K562 (cell line): ENCODE measurements around the gene CLEC3B.

ENCODE experiments used
- POLR2A ChIP-seq: fragments of 450-650 bp; conservative IDR thresholded peaks from 2 replicates; pipeline ENCODE4 v1.6.1; 2016
- SMC3 ChIP-seq: conservative IDR thresholded peaks from 2 replicates; pipeline ENCODE4 v1.6.1; 2011; ENCODE audit warnings: low read depth, low read length, improper control_type of control experiment; ENCODE audit not compliant: insufficient read depth
- TF ChIP-seq, protein P1 (sequence below): sonication (generic); formaldehyde crosslinking; IDR thresholded peaks from 2 replicates; pipeline ENCODE4 v1.8.1; 2023; ENCODE audit warnings: mild to moderate bottlenecking, missing genetic modification reagents
- TF ChIP-seq, protein P2 (sequence below): conservative IDR thresholded peaks from 2 replicates; pipeline ENCODE4 v1.6.1; 2011; ENCODE audit warnings: low read depth, mild to moderate bottlenecking, low read length; ENCODE audit not compliant: control insufficient read depth

DNA sequence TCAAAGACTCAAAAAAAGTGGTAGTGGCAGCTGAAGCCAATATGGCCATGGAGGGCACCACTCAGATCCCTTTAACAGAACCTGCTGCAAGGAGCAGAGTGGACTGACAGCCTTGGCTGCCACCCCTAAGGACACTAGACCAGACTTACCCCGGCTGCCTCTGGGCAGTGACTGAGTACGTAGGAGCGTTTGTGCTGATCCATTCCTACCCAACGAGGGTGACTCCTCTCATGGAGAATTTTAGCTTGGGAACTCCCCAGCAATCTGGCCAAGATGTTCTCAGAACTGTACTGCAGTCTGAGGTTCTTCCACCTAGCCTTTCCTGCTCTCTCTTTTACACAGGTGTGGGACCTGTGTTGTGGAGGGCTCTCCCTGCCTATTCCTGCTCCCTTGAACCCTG lies 22.1 kb downstream of the CLEC3B start:
- TF ChIP-seq SMC3 (no peak), POLR2A (no peak)
- TF ChIP-seq, protein P1, sequence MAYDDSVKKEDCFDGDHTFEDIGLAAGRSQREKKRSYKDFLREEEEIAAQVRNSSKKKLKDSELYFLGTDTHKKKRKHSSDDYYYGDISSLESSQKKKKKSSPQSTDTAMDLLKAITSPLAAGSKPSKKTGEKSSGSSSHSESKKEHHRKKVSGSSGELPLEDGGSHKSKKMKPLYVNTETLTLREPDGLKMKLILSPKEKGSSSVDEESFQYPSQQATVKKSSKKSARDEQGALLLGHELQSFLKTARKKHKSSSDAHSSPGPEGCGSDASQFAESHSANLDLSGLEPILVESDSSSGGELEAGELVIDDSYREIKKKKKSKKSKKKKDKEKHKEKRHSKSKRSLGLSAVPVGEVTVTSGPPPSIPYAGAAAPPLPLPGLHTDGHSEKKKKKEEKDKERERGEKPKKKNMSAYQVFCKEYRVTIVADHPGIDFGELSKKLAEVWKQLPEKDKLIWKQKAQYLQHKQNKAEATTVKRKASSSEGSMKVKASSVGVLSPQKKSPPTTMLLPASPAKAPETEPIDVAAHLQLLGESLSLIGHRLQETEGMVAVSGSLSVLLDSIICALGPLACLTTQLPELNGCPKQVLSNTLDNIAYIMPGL = no peak
- TF ChIP-seq, protein P2, sequence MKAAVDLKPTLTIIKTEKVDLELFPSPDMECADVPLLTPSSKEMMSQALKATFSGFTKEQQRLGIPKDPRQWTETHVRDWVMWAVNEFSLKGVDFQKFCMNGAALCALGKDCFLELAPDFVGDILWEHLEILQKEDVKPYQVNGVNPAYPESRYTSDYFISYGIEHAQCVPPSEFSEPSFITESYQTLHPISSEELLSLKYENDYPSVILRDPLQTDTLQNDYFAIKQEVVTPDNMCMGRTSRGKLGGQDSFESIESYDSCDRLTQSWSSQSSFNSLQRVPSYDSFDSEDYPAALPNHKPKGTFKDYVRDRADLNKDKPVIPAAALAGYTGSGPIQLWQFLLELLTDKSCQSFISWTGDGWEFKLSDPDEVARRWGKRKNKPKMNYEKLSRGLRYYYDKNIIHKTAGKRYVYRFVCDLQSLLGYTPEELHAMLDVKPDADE = no peak
